Stimulated activated CD8-positive, alpha-beta memory T cell treated with anti-CD3 and anti-CD28 coated beads, Interleukin-12 subunit alpha, Interleukin-12 subunit beta, amount 100 ng/mL, for 1 hour (primary cell): ENCODE measurements around the gene PTPRN2.

Source experiments
- DNase-seq: peaks from one replicate; pipeline ENCODE4 v3.0.0-alpha.2; 2020; ENCODE audit warnings: low read depth

The PTPRN2 gene

GRCh38 chr7:157524731-157525130, 1062.9 kb downstream of the PTPRN2 start:
- no peak for DNase-seq

- DNase-seq, result no peak
Observed at GRCh38 chr7:157523766-157524421, 1063.7 kb downstream of the PTPRN2 start.

- no peak for DNase-seq
Observed at GRCh38 chr7:157523371-157523765, 1064.3 kb downstream of the PTPRN2 start.

- no peak for DNase-seq
Observed at GRCh38 chr7:157522954-157523353, 1064.7 kb downstream of the PTPRN2 start.

- DNase-seq, result no peak
Observed at GRCh38 chr7:157522189-157522588, 1065.4 kb downstream of the PTPRN2 start.

- DNase-seq, result no peak
Observed at GRCh38 chr7:157521752-157522151, 1065.9 kb downstream of the PTPRN2 start.

- DNase-seq, result no peak
Observed at GRCh38 chr7:157521061-157521731, 1066.4 kb downstream of the PTPRN2 start.

GRCh38 chr7:157520249-157520648, 1067.4 kb downstream of the PTPRN2 start:
- no peak for DNase-seq

- DNase-seq, result no peak
Observed at GRCh38 chr7:157519798-157520244, 1067.8 kb downstream of the PTPRN2 start.

GRCh38 chr7:157519246-157519645, 1068.4 kb downstream of the PTPRN2 start:
- DNase-seq, result no peak

- no peak for DNase-seq
Observed at GRCh38 chr7:157518514-157519175, 1069.0 kb downstream of the PTPRN2 start.

- no peak for DNase-seq
Observed at GRCh38 chr7:157517782-157518513, 1069.7 kb downstream of the PTPRN2 start.

GRCh38 chr7:157516911-157517781, 1070.5 kb downstream of the PTPRN2 start:
- DNase-seq, result no peak

- no peak for DNase-seq
Observed at GRCh38 chr7:157516311-157516710, 1071.3 kb downstream of the PTPRN2 start.

GRCh38 chr7:157515342-157516041, 1072.1 kb downstream of the PTPRN2 start:
- DNase-seq, result no peak

- DNase-seq, result no peak
Observed at GRCh38 chr7:157514746-157515145, 1072.9 kb downstream of the PTPRN2 start.

- DNase-seq, result no peak
Observed at GRCh38 chr7:157514306-157514705, 1073.3 kb downstream of the PTPRN2 start.

GRCh38 chr7:157513682-157514081, 1073.9 kb downstream of the PTPRN2 start:
- DNase-seq, result no peak

- DNase-seq, result no peak
Observed at GRCh38 chr7:157513162-157513621, 1074.4 kb downstream of the PTPRN2 start.

GRCh38 chr7:157509226-157509625, 1078.4 kb downstream of the PTPRN2 start:
- DNase-seq, result no peak

- no peak for DNase-seq
Observed at GRCh38 chr7:157508477-157508881, 1079.1 kb downstream of the PTPRN2 start.
